GM19395 (cell line): ENCODE data around the gene METTL24.
"Not testable (repeated sequence)": the region's sequence is repeated elsewhere in the genome, so short reads cannot be mapped to it uniquely, and the experiment has no call there.

ENCODE experiments used
- ATAC-seq: cut with Tn5 transposase; IDR thresholded peaks from one replicate; pipeline ENCODE4 v1.9.1; 2021; ENCODE audit warnings: mild to moderate bottlenecking, moderate library complexity; ENCODE audit not compliant: unreplicated experiment

The METTL24 gene

GRCh38 chr6:110317189-110317588, 41.0 kb downstream of the METTL24 start:
- ATAC-seq: no peak

- no peak for ATAC-seq
These were observed 42.2 kb downstream of the METTL24 start for GRCh38 chr6:110315869-110316398.

GRCh38 chr6:110315207-110315868, 42.8 kb downstream of the METTL24 start:
- no peak for ATAC-seq

- no peak for ATAC-seq
These were observed 47.2 kb downstream of the METTL24 start for GRCh38 chr6:110310861-110311446.

- not testable (repeated sequence) for ATAC-seq
These were observed 48.7 kb downstream of the METTL24 start for GRCh38 chr6:110309432-110309831.

- no peak for ATAC-seq
These were observed 50.8 kb downstream of the METTL24 start for GRCh38 chr6:110307368-110307767.

- not testable (repeated sequence) for ATAC-seq
These were observed 52.3 kb downstream of the METTL24 start for GRCh38 chr6:110305832-110306231.

- not testable (repeated sequence) for ATAC-seq
These were observed 54.5 kb downstream of the METTL24 start for GRCh38 chr6:110303692-110304091.

- no peak for ATAC-seq
These were observed 59.2 kb downstream of the METTL24 start for GRCh38 chr6:110298916-110299315.

- no peak for ATAC-seq
These were observed 59.7 kb downstream of the METTL24 start for GRCh38 chr6:110298411-110298810.

GRCh38 chr6:110296241-110297025, 61.7 kb downstream of the METTL24 start:
- no peak for ATAC-seq

- ATAC-seq: no peak
These were observed 62.5 kb downstream of the METTL24 start for GRCh38 chr6:110295451-110296165.

- ATAC-seq: no peak
These were observed 70.4 kb downstream of the METTL24 start for GRCh38 chr6:110287462-110288341.

- ATAC-seq: no peak
These were observed 72.7 kb downstream of the METTL24 start for GRCh38 chr6:110285306-110286060.

GRCh38 chr6:110284855-110285254, 73.3 kb downstream of the METTL24 start:
- no peak for ATAC-seq

- ATAC-seq: no peak
These were observed 74.5 kb downstream of the METTL24 start for GRCh38 chr6:110283657-110284056.

- ATAC-seq: no peak
These were observed 75.7 kb downstream of the METTL24 start for GRCh38 chr6:110282412-110282811.

- ATAC-seq: no peak
These were observed 81.0 kb downstream of the METTL24 start for GRCh38 chr6:110277100-110277665.

- not testable (repeated sequence) for ATAC-seq
These were observed 85.4 kb downstream of the METTL24 start for GRCh38 chr6:110272781-110273180.
